GM19452 (cell line): Measurements from ENCODE around the gene NOM1.

ENCODE experiments used
- ATAC-seq: cut with Tn5 transposase; IDR thresholded peaks from one replicate; pipeline ENCODE4 v1.9.1; 2021; ENCODE audit not compliant: unreplicated experiment

Gene NOM1

GRCh38 chr7:157003445-157003755 lies 53.9 kb downstream of the NOM1 start:
- ATAC-seq, result no peak

- ATAC-seq, result no peak
Measured at GRCh38 chr7:157003756-157004520, 54.4 kb downstream of the NOM1 start.

GRCh38 chr7:157004521-157005455 lies 55.3 kb downstream of the NOM1 start:
- ATAC-seq, result no peak

- ATAC-seq, result no peak
Measured at GRCh38 chr7:157005456-157006204, 56.1 kb downstream of the NOM1 start.

GRCh38 chr7:157006205-157006747 lies 56.8 kb downstream of the NOM1 start:
- no peak for ATAC-seq

- ATAC-seq, result no peak
Measured at GRCh38 chr7:157006829-157007469, 57.4 kb downstream of the NOM1 start.

- no peak for ATAC-seq
Measured at GRCh38 chr7:157007470-157008066, 58.1 kb downstream of the NOM1 start.

GRCh38 chr7:157008206-157009169 lies 59.0 kb downstream of the NOM1 start:
- no peak for ATAC-seq

- peak; percentile 46 for ATAC-seq
Measured at GRCh38 chr7:157009170-157009777, 59.8 kb downstream of the NOM1 start.

GRCh38 chr7:157009778-157010587 lies 60.5 kb downstream of the NOM1 start:
- ATAC-seq, result peak; percentile 36

- peak; percentile 69 for ATAC-seq
Measured at GRCh38 chr7:157010588-157011332, 61.2 kb downstream of the NOM1 start, which contains the start of gene MNX1. Gene MNX1 (minus strand): TSS chr7:157010663. CDS start chr7:157010350, 313 bp downstream.

- no peak for ATAC-seq
Measured at GRCh38 chr7:157011333-157012112, 62.0 kb downstream of the NOM1 start.

GRCh38 chr7:157012113-157012547 lies 62.6 kb downstream of the NOM1 start:
- ATAC-seq, result no peak

- no peak for ATAC-seq
Measured at GRCh38 chr7:157013101-157013500, 63.6 kb downstream of the NOM1 start.

- no peak for ATAC-seq
Measured at GRCh38 chr7:157013602-157014549, 64.4 kb downstream of the NOM1 start.
